Ovary (tissue), 3 donors: Measurements from ENCODE around the gene FAM149A.

Experiments used
- EP300 ChIP-seq: sonication (generic); formaldehyde crosslinking; IDR thresholded peaks from one replicate; pipeline ENCODE4 v1.6.1; 2017; ENCODE audit warnings: antibody characterized with exemption
- POLR2A ChIP-seq: fragments of 450-650 bp; IDR thresholded peaks from one replicate; pipeline ENCODE4 v1.6.1; 2017; ENCODE audit warnings: antibody characterized with exemption, mild to moderate bottlenecking, moderate library complexity
- TF ChIP-seq, protein P1 (sequence below), 3 donors: fragments of 450-650 bp in 2 of 3; fragments of 200-600 bp in 1 of 3; IDR thresholded peaks; one replicate each; pipeline versions ENCODE4 v1.5.1 to v1.8.0; 2016 to 2022; ENCODE audit warnings: antibody characterized with exemption in 3 of 3, mild to moderate bottlenecking in 1 of 3
- donor health status: DM: no; HTN: no; CAD: no.

DNA sequence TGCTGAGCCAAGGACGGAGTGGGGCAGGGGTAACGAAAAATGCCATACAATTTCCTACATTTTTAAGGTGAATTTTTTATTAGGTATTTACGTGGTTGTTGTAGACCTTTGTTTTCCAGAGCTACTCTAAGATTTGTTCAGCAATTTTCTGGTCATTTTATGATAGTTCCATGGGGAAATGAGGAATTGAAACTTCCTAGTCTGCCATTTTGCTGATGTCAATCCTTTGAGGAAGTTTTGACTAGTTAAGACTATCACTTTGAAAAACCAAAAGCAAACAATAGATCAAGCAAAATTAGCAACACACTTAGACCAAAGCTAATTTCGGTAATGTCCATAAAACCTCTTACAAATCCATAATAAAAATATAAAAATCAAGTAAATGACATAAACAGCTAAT lies 42.6 kb upstream of the FAM149A start:
- TF ChIP-seq, protein P1, sequence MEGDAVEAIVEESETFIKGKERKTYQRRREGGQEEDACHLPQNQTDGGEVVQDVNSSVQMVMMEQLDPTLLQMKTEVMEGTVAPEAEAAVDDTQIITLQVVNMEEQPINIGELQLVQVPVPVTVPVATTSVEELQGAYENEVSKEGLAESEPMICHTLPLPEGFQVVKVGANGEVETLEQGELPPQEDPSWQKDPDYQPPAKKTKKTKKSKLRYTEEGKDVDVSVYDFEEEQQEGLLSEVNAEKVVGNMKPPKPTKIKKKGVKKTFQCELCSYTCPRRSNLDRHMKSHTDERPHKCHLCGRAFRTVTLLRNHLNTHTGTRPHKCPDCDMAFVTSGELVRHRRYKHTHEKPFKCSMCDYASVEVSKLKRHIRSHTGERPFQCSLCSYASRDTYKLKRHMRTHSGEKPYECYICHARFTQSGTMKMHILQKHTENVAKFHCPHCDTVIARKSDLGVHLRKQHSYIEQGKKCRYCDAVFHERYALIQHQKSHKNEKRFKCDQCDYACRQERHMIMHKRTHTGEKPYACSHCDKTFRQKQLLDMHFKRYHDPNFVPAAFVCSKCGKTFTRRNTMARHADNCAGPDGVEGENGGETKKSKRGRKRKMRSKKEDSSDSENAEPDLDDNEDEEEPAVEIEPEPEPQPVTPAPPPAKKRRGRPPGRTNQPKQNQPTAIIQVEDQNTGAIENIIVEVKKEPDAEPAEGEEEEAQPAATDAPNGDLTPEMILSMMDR (IDR thresholded peaks at IDR 0.05): no peak
- TF ChIP-seq POLR2A (no peak), EP300 (no peak)
